Sigmoid colon (tissue), 7 donors: ENCODE measurements around the gene TESPA1. TPM values are rescaled to one million over a fixed set of nuclear protein-coding genes. Genes with fewer than 3 reads are reported as not detected.

Experiments used
- DNase-seq: peaks from one replicate; pipeline ENCODE4 v3.0.0-alpha.2; 2019
- H3K27ac ChIP-seq, 4 donors: fragments of 200-600 bp; sonication (generic); one replicate each; pipeline ENCODE4 v1.5.1; 2016 to 2019; ENCODE audit warnings: mild to moderate bottlenecking in 1 of 4
- H3K27me3 ChIP-seq, 3 donors: fragments of 200-600 bp; sonication (generic); one replicate each; pipeline ENCODE4 v1.5.1; 2019; ENCODE audit warnings: mild to moderate bottlenecking in 1 of 3
- H3K36me3 ChIP-seq, 4 donors: fragments of 200-600 bp; sonication (generic); one replicate each; pipeline ENCODE4 v1.5.1; 2016 to 2019
- H3K4me1 ChIP-seq, 4 donors: fragments of 200-600 bp; sonication (generic); one replicate each; pipeline ENCODE4 v1.5.1; 2017 to 2019
- H3K4me3 ChIP-seq, 4 donors: fragments of 200-600 bp; sonication (generic); one replicate each; pipeline ENCODE4 v1.5.1; 2017 to 2019; ENCODE audit warnings: mild to moderate bottlenecking in 2 of 4, moderate library complexity in 1 of 4
- H3K9me3 ChIP-seq, 4 donors: fragments of 200-600 bp in 3 of 4; sonication (generic) in 3 of 4; one replicate each; pipeline versions ENCODE4 v1.5.1 to v1.6.1; 2013 to 2019
- CTCF ChIP-seq, 4 experiments: fragments of 450-650 bp in 3 of 4; fragments of 200-600 bp in 1 of 4; IDR thresholded peaks; one replicate each; pipeline ENCODE4 v1.5.1; 2016 to 2019; ENCODE audit warnings: antibody characterized with exemption in 4 of 4, mild to moderate bottlenecking in 3 of 4, moderate library complexity in 2 of 4
- EP300 ChIP-seq, 4 donors: sonication (generic); formaldehyde crosslinking; IDR thresholded peaks; one replicate each; pipeline ENCODE4 v1.6.1; 2017; ENCODE audit warnings: antibody characterized with exemption in 4 of 4
- POLR2A ChIP-seq, 2 donors: fragments of 450-650 bp; IDR thresholded peaks; one replicate each; pipeline ENCODE4 v1.6.1; 2016; ENCODE audit warnings: antibody characterized with exemption in 2 of 2, mild to moderate bottlenecking in 2 of 2, moderate library complexity in 2 of 2
- POLR2AphosphoS5 ChIP-seq, 4 donors: sonication (generic); formaldehyde crosslinking; IDR thresholded peaks; one replicate each; pipeline ENCODE4 v1.6.1; 2017; ENCODE audit warnings: antibody characterized with exemption in 4 of 4
- WGBS, 2 donors: extraction: QIAGEN DNeasy Blood & Tissue Kit; methylation state at CpG; one replicate each; pipeline ENCODE4 v1.1.7; 2013; 5-methylcytosine and 5-hydroxymethylcytosine counted together
- intact Hi-C: fragments of 100-400 bp; cut with DNase I; formaldehyde crosslinking; loops from one replicate; pipeline ENCODE4 v1.15.1; 2023
- polyA plus RNA-seq, 3 donors: library from polyadenylated mRNA; stranded (reverse); fragments of 200-250 nt; gene quantifications; one replicate each; pipeline ENCODE4 v1.2.3, GENCODE V29; 2013
- total RNA-seq, 4 donors: library from RNA; depleted of rRNA; stranded (reverse); fragments of >200 nt; gene quantifications; one replicate each; pipeline ENCODE4 v1.1.0, GENCODE V29; 2016
- donor health status: healthy with polysubstance abuse.
- donor health status: Bipolar disorder and iron deficiency.
- donor health status: healthy.

The TESPA1 gene
- total and polyA plus RNA-seq, 7 donors: 0.23 to 10.3 (median 1.8) TPM

GRCh38 chr12:54940727-54941315 is 43.7 kb downstream of the TESPA1 start:
- intact Hi-C loops: no loop called here
- WGBS, 2 donors: 77 to 81% methylated on average over 6 of the region's 6 CpGs

GRCh38 chr12:54937929-54938328 is 46.6 kb downstream of the TESPA1 start:
- Histone ChIP-seq H3K27me3 (no peaks in the 10 kb centered on the region), H3K9me3 (no peaks in the 10 kb centered on the region), H3K27ac (no peak overlapping the region), H3K36me3 (no peaks in the 10 kb centered on the region), H3K4me3 (no peak overlapping the region), H3K4me1 (no peaks in the 10 kb centered on the region)
- WGBS, 2 donors: 83 to 85% methylated on average over 2 of the region's 2 CpGs
- intact Hi-C loops: no loop called here
- DNase-seq: no peak
- TF ChIP-seq CTCF (IDR thresholded peaks at IDR 0.05) (no peak), EP300 (IDR thresholded peaks at IDR 0.05) (no peak), POLR2AphosphoS5 (IDR thresholded peaks at IDR 0.05) (no peak)

More at GRCh38 chr12:54940727-54941315, 43.7 kb downstream of the TESPA1 start:
- DNase-seq: no peak
- TF ChIP-seq CTCF (IDR thresholded peaks at IDR 0.05) (no peak), POLR2AphosphoS5 (IDR thresholded peaks at IDR 0.05) (no peak), EP300 (IDR thresholded peaks at IDR 0.05) (no peak), POLR2A (IDR thresholded peaks at IDR 0.05) (no peak)
- Histone ChIP-seq H3K36me3 (no peaks in the 10 kb centered on the region), H3K9me3 (no peaks in the 10 kb centered on the region), H3K27ac (no peak overlapping the region), H3K27me3 (no peaks in the 10 kb centered on the region), H3K4me1 (no peaks in the 10 kb centered on the region), H3K4me3 (no peak overlapping the region)

- H3K9me3 ChIP-seq: no peaks in the 10 kb centered on the region
- intact Hi-C loops: no loop called here
- H3K4me3 ChIP-seq: no peak overlapping the region
- H3K36me3 ChIP-seq: no peaks in the 10 kb centered on the region
- H3K27ac ChIP-seq: no peak overlapping the region
- H3K4me1 ChIP-seq: no peaks in the 10 kb centered on the region
- DNase-seq: no peak
- H3K27me3 ChIP-seq: no peaks in the 10 kb centered on the region
- TF ChIP-seq EP300 (IDR thresholded peaks at IDR 0.05) (no peak), POLR2AphosphoS5 (IDR thresholded peaks at IDR 0.05) (no peak), CTCF (IDR thresholded peaks at IDR 0.05) (no peak), POLR2A (IDR thresholded peaks at IDR 0.05) (no peak)
These were observed 47.2 kb downstream of the TESPA1 start for GRCh38 chr12:54937376-54937775.

GRCh38 chr12:54936736-54937135 is 47.8 kb downstream of the TESPA1 start:
- 40 to 68% methylated on average over 3 of the region's 3 CpGs for WGBS, 2 donors
- TF ChIP-seq POLR2A (IDR thresholded peaks at IDR 0.05) (no peak), EP300 (IDR thresholded peaks at IDR 0.05) (no peak), POLR2AphosphoS5 (IDR thresholded peaks at IDR 0.05) (no peak), CTCF (IDR thresholded peaks at IDR 0.05) (no peak)
- DNase-seq: no peak

More at GRCh38 chr12:54936736-54937135, 47.8 kb downstream of the TESPA1 start:
- no peaks in the 10 kb centered on the region for H3K4me1 ChIP-seq
- no peaks in the 10 kb centered on the region for H3K27me3 ChIP-seq
- intact Hi-C loops: no loop called here
- no peaks in the 10 kb centered on the region for H3K9me3 ChIP-seq
- no peaks in the 10 kb centered on the region for H3K36me3 ChIP-seq
- no peak overlapping the region for H3K4me3 ChIP-seq
- H3K27ac ChIP-seq: no peak overlapping the region
